HG03159 (cell line): Measurements from ENCODE around the gene MAL.
"Not testable (repeated sequence)": the region's sequence is repeated elsewhere in the genome, so short reads cannot be mapped to it uniquely, and the experiment has no call there.

Experiments
- ATAC-seq: cut with Tn5 transposase; IDR thresholded peaks from one replicate; pipeline ENCODE4 v1.9.1; 2021; ENCODE audit warnings: mild to moderate bottlenecking, moderate library complexity; ENCODE audit not compliant: unreplicated experiment

Gene MAL

DNA sequence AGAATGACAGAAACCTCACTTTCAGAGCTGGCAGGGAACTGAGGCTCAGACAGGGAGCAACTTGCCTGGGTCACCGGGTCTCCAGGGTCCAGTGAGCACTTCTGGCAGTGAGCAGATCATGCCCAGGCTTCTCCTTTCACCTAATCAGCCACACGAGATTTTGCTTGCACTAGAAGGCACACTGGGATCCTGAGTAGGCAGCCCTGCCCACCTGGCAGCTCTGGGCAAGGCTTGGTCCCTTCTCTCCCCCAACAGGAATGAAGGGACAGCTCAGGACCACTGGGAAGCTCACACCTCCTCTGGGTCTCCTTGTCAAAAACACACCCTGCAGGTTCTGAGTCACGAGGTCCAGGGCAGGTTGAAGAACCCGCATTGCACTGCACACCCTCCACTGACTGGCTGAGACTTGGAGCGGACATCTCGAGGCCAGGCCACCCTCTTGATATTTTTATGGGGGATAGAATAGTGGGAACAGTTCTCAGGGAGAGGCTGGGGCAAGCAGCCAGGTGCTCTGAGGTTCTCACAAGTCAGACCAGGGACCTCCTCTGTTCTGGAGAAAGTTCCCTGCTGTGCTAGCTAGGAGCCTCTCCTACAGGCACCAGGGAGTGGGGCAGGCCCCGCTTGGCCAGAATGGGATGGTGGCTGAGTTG lies 5.7 kb downstream of the MAL start:
- ATAC-seq = no peak

DNA sequence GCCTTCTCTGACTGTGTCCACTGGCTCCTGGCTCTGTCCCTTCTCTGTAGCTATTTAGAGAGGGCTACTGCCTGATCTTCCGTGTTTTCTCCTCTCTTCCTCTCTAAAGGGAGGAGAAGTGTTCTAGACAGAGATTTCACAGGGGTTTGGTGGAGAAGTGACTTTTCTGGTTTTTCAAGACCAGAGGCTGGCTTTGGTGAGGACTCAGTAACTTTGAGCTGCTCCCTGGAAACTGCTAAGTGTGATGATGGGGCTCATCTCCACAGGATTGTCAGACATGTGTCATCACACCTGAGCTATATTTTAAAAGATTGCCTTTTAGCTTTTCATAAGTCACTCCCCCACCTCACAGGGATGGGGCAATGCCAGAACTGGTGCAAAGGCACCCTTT lies 6.2 kb downstream of the MAL start:
- no peak for ATAC-seq

DNA sequence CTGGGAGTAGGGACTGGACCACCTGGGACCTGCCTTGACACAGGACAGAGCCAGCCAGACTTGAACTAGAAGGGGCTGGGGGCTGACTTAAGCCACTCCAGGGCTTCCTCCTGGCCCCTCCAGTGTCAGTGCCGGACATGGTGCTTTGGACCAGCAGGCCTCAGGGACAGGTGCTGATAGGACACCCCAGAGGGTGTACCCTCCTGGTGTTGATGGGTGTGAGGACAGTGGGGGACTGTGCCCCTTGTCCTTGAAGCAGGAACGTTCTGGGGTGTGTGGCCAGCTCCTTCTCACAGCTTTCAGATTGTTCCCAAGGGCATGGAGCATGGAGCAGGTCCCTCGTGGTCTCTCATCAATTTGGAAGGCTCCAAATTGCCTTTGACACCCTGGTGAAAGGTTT lies 6.8 kb downstream of the MAL start:
- no peak for ATAC-seq

DNA sequence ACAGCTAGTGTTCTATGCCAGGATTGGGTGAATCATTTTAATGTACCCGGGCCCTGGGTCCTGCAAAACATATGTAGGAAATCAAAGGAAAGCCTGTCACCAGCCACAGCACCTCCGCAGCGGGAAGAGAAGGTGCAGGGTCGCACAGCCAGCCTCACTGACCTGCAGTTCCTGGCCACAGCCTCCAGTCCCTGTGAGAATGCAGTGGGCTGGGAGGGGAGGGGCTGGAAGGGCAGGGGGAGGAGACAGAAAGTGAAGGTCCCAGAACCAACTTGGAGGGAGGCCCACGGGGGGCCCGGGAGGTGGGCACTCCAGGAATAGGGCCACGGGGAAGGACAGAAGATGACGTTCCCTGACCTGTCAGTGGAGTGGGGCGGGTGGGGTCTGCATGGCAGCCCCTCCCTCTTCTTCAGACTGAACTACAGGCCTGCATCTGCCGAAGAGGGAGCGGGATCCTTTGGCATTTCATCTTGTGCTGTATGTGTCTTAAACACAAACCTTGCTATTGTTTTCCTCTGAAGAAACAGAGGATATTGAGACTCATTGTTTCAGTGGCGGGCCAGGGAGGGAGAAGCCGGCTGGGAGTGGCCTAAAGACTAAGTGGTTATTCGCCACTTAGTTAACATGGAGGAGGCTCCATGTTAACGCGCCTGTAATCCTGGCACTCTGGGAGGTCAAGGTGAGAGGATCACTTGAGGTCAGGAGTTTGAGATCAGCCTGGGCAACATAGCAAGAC lies 7.5 kb downstream of the MAL start:
- no peak for ATAC-seq

DNA sequence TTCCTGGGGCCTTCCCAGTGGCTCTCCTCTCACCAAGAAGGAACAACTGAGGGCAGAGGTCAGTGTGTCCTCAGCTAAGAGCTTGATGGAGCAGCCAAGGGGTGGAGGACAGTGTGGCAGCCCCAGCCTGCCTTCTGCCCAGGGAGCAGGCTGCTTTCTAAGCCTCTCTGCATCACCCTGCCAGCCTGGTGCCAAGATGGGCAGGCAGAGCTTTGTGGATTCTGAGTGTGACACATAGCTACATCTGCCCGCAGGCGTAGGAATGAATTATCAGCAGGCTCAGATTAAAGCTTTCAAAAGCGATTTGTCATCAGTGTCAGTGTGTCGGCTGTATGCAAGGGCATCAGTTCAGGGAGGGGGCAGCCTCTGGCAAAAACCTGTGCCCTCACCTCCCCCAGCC lies 8.7 kb downstream of the MAL start:
- no peak for ATAC-seq

DNA sequence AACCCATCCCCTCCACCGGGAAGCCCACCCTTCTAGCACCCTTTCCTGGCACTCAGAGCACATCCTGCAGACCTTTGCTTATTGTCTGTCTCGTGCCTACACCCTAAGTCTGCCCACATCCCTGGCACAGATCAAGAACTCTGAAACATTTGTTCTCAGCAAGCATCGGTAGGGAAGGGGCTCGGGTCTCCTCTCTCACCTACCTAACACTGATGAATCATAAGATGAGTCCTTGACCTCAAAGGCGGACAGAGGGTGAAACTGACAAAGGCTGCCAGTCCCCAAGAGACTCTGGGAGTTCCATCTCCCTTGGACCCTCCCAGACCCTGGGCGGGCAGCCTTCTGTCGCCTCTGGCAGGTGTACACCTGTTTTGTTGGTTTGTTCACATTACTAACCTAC lies 9.3 kb downstream of the MAL start:
- no peak for ATAC-seq

DNA sequence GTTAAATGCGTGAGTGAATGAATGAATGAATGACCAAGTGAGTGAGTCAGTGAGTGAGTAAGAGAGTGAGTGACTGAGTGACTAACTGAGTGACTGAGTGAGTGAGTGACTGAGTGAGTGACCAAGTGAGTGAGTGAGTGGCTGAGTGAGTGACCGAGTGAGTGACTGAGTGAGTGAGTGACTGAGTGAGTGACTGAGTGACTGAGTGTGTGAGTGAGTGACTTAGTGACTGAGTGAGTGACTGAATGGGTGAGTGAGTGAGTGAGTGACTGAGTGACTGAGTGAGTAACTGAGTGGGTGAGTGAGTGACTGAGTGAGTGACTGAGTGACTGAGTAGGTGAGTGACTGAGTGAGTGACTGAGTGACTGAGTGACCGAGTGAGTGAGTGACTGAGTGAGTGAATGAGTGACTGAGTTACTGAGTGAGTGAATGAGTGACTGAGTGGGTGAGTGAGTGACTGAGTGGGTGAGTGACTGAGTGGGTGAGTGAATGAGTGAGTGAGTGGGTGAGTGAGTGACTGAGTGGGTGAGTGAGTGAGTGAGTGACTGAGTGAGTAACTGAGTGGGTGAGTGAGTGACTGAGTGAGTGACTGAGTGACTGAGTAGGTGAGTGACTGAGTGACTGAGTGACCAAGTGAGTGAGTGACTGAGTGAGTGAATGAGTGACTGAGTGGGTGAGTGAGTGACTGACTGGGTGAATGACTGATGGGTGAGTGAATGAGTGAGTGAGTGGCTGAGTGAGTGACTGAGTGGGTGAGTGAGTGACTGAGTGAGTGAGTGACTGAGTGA lies 11.3 kb downstream of the MAL start:
- ATAC-seq = no peak

DNA sequence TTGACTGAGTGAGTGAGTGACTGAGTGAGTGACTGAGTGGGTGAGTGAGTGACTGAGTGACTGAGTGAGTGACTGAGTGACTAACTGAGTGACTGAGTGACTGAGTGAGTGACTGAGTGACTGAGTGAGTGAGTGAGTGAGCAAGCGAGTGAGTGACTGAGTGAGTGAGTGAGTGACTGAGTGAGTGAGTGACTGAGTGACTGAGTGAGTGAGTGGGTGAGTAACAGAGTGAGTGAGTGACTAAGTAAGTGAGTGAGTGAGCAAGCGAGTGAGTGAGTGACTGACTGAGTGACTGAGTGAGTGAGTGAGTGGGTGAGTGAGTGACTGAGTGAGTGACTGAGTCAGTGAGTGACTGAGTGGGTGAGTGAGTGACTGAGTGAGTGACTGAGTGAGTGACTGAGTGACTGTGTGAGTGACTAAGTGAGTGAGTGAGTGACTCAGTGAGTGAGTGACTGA lies 11.9 kb downstream of the MAL start:
- ATAC-seq = no peak

DNA sequence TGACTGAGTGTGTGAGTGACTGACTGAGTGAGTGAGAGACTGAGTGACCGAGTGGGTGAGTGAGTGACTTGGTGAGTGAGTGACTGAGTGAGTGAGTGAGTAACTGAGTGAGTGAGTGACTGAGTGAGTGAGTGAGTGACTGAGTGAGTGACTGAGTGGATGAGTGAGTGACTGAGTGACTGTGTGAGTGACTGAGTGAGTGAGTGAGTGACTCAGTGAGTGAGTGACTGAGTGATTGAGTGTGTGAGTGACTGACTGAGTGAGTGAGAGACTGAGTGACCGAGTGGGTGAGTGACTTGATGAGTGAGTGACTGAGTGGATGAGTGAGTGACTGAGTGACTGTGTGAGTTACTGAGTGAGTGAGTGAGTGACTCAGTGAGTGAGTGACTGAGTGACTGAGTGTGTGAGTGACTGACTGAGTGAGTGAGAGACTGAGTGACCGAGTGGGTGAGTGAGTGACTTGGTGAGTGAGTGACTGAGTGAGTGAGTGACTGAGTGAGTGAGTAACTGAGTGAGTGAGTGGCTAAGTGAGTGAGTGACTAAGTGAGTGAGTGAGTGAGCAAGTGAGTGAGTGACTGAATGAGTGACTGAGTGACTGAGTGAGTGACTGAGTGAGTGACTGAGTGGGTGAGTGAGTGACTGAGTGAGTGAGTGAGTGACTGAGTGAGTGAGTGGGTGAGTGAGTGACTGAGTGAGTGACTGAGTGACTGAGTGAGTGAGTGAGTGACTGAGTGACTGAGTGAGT lies 12.5 kb downstream of the MAL start:
- ATAC-seq = not testable (repeated sequence)

DNA sequence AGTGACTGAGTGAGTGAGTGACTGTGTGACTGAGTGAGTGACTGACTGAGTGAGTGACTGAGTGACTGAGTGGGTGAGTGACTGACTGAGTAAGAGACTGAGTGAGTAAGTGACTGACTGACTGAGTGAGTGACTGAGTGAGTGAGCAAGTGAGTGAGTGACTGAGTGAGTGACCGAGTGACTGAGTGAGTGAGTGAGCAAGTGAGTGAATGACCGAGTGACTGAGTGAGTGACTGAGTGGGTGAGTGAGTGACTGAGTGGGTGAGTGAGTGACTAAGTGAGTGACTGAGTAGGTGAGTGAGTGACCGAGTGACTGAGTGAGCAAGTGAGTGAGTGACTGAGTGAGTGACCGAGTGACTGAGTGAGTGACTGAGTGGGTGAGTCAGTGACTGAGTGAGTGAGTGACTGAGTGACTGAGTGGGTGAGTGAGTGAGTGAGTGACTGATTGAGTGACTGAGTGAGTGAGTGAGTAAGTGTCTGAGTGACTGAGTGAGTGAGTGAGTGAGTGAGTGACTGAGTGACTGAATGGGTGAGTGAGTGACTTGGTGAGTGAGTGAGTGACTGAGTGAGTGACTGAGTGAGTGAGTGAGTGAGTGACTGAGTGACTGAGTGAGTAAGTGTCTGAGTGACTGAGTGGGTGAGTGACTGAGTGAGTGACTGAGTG lies 13.3 kb downstream of the MAL start:
- ATAC-seq = no peak

DNA sequence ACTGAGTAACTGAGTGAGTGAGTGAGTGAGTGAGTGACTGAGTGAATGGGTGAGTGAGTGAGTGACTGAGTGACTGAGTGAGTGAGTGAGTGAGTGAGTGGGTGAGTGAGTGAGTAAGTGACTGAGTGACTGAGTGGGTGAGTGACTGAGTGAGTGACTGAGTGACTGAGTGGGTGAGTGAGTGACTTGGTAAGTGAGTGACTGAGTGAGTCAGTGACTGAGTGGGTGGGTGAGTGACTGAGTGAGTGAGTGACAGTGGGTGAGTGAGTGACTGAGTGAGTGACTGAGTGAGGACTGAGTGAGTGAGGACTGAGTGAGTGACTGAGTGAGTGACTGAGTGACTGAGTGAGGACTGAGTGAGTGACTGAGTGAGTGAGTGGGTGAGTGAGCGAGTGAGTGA lies 13.9 kb downstream of the MAL start:
- ATAC-seq = no peak

DNA sequence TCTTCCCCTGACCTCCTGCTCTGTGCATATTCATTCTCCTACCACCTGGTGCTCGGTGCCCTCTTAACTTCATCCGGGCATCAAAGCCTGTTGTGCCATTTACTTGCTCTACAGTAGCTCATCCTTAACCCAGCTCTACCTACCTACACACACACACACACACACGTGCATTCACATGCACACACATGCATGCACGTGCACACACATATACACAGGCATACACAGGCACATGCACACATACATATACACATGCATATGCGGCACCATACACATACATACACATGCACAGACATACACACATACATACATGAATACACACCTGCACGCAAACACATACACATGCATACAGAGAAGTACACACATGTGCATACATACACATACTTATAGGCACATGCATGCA lies 14.5 kb downstream of the MAL start:
- no peak for ATAC-seq

DNA sequence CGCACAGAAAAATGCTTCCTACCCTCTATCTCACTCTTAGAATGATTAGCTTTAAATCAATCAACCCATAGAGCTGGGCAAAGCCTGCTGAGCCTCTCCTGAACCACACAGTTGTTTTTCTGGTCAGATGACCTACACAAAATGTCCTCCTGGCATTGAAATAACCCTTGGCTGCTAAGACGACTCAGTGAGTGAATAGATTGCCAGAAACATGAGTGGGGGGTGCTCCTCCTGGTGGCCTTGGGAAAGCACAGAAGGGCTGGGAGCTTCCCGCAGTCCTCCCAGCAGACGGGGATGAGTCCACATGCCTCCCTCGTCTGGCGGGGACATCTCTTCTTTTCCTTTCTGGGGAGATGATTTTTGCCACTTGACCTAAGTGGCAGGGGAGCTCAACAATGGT lies 14.9 kb downstream of the MAL start:
- no peak for ATAC-seq

DNA sequence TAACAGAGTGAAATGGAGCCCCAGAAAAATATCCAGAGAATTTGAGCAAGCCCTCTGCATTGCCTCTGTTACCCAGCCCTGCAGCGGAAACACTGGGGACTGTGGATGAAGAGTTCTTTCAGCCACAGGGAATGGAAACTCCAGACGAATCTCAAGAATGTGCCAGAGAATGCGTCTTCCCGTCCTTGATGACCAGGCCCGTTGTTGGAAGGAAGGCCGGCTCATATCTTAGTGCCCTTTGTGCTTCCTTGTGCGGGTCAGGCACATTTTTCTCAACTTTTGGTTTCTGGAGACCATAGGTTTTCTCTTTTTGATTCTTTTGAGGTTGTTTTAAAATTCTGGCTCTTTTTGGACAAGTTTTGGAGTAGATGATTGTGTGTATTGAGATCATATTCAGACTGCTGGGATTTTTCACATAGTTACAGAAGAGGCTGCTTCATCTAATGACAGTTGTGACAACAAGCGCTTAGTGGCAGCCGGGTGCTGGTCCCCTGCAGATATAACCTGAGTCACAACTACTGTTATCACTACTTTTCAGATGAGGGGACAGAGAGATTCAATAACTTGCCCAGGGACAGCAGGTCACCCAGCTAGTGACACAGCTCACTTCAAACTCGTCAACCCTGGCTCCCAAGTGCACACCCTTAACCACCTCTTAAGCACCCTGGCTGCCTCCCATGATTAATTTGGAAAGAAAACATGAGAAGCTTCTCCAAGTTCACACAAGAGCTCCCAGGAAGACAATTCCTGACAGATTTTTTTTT lies 15.7 kb downstream of the MAL start:
- ATAC-seq = no peak

DNA sequence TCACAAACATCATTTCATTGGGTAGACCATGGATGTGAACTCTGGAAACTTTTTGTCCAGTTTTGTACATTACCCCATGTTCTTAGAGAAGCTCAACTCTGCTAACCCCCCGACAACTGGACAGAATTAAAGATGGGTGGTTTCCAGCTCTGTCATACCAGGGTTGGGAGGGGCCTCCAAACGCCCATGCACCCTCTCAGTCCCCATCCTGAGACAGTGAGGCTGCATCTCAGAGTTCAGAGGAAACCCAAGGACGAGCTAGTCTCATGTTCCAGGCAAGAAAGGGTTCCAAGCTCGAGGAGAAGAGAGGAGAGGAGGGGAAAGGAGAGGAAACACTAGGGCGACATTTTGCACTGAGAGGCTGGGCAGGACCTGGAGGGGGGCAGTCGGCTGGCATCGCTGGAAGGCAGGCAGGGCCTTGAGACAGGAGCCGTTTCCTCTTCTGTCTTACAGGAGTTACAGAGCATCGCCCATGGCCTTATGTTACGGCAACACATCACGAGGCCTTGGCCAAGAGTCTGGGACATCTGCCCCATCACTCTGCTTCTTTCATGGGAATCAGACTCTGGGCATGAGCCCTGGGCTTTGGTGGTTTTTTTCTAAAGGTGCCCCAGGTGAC lies 16.4 kb downstream of the MAL start:
- ATAC-seq = no peak

DNA sequence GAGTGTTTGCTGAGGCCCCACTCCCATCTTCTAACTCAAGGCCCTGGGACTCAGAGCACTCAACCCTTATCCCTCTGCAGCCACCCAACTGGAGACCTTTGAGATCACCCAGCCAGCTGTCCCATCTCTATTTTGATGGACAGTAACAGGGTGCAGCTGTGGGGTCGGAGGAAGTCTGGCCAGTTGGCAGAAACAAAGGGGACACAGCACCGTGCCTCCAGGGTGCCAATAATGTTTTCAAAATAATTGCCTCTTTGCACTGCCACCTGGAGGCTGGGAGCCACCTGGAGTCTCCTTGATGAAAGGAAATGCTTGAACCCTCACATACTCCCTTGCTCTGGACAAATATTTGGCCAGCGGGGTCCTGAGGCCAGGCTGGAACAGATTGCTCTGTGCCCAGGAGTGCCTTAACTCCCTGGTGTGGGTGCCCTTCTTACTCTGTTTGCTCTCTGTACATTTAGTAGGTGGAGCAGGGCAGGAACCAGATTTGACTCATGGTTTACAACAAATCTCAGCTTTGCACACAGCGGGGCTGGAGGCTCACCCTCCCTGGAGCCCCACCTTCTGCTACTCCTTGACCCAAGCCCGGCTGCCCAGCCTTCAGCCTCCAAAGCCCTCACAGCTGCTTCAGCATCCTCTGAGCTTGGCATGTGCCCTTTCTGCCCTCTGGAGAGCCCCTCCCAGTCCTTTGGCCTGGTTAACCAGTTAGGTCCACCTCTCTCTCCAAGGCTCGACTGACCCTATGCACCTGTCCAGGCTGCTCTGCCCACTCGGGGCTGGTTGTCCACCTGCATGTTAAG lies 17.2 kb downstream of the MAL start:
- ATAC-seq = no peak

DNA sequence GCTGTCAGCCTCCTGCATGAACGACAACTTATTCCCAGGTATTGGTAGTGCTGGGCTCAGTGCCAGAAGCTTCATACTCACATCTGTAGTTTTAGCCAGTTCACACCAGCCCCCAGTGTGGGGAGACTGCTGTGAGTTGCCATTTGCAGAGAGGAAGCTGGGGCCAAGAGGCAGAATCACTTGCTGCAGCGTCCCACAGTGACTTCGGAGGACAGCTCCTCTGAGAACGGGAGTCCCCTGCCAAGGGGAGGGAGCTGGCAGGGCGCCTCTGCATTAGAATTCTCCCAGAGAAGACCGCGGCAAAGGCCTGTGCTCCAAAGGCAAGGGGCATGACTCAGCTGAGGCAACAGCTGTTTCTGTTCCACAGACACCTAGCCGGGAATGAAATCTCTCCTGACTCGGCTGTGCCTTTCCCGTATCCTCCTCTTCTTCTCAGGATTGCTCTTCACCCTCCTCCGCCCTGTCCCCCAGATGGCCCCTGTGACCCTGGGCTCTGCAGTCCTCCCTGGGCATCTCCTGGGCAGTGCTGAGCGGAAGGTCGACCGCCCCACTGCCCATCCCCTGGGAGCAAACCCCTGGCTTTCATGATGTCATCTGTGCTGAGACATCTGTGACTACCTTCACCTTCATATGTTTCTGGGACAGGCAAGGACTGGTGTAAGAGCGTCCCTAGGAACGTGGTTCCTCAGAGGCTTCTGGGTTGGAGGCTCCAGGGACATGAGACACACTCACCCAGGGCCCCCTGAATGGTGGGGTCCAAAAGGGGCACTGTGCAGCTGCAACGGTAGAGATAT lies 18.0 kb downstream of the MAL start:
- no peak for ATAC-seq

DNA sequence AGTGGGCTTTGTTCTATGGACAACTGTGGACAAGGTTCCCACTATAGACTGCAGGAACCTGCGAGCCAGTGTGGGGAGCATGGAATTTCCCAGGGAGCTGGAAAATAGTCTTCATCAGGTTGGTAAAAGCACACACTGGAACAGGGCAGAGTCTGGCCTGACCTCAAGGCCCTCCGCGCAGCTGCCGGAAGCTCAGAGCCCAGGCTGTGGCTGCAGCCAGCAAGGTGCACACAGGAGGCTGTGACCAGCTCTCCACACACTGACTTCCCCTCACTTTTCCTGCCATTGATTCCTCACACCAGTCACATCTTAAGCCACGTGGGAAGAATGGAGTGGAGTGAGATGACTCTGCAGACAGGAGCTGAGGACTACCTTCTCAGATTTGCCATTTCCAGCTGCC lies 19.1 kb downstream of the MAL start:
- no peak for ATAC-seq
